Stimulated activated naive CD8-positive, alpha-beta T cell treated with anti-CD3 and anti-CD28 coated beads, Interleukin-15, Interleukin-2, amounts not matched to agents 100 U/mL and 50 U/mL, for 24 hours (primary cell): ENCODE measurements around the gene TLCD5.

ENCODE experiments used
- ATAC-seq: fragments of 150-1000 bp; cut with Tn5 transposase; one replicate; pipeline ENCODE4 v1.10.0; 2021
- DNase-seq: peaks from one replicate; pipeline ENCODE4 v3.0.0; 2021

The TLCD5 gene

DNA sequence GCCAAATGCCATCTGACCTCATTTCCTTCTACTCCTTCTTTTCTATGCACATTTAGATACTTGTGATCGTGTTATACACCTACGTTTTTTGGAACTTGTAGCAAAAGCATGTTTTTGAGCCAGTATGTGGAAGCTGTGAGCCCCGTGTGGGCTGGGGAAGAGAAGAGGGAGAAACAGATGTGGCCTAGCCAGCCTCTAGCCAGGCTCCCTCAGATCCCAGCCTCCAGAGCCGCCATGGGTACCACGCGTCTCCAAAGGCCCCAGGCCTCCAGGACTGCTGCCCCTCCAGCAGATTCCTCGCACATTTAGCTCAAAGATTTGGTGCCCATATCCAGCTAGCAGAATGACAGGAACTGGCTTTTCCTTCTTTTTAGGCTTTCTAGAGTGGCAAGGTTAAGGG, 17.0 kb upstream of the TLCD5 start:
- DNase-seq (no peak), ATAC-seq (no peak)

DNA sequence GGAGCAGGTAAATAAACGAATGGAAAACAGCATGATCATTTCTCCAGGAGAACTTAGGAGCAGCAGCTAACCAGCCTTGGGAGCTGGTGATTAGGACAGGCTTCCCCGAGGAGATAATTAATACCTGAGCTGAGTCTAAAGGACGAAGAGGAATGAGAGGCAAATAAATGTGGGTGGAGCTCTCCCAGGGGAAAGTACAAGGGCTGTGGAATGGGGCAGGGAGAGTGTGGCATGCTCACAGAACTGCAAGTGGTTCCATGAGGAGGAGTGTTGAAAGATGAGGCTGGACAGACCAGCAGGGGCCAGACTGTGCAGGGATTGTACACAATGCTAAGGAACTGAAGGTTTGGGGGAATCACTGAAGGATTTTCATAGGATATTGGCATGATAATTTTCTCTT, 14.2 kb upstream of the TLCD5 start:
- ATAC-seq (no peak), DNase-seq (no peak)

GRCh38 chr11:120314861-120315260, 10.2 kb upstream of the TLCD5 start:
- ATAC-seq: no peak
- no peak for DNase-seq

DNA sequence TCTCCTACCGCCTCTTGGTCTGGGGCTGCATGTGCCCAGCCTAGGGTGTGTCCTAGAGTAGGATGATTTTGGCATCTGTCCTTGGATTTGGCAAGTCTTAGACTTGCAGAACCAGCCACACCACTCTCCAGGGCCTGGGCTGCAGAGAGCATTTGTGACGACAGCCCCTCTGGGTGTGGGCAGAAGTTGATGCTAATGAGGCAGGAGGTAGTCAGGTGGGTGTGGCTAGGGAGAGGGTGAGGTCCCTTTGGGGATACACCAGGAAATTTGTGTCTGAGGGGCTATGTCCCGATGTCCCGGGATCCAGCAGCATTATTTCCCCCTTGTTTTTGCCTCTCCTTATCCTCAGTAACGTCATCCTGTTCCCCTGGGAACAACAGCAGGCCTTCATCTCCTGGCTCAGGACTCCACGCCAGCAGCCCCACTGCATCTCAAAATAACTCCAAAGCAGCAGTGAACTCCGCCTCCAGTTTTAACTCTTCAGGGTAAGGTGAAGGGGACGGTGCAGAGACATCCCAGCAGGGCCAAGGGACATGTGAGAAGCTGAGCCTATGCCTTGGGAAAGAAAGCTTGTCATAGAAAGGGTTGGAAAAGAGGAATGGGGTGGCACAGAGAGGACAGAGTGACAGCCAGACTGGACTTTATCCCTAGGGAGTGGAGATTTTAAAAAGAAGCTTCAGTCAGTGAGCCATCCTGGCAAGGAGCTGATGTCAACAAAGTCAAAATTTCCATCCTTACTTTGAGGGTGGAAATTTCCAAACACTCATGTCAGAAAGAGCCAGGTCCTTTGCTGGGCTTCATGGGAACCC, 8.0 kb upstream of the TLCD5 start:
- ATAC-seq: no peak
- no peak for DNase-seq

DNA sequence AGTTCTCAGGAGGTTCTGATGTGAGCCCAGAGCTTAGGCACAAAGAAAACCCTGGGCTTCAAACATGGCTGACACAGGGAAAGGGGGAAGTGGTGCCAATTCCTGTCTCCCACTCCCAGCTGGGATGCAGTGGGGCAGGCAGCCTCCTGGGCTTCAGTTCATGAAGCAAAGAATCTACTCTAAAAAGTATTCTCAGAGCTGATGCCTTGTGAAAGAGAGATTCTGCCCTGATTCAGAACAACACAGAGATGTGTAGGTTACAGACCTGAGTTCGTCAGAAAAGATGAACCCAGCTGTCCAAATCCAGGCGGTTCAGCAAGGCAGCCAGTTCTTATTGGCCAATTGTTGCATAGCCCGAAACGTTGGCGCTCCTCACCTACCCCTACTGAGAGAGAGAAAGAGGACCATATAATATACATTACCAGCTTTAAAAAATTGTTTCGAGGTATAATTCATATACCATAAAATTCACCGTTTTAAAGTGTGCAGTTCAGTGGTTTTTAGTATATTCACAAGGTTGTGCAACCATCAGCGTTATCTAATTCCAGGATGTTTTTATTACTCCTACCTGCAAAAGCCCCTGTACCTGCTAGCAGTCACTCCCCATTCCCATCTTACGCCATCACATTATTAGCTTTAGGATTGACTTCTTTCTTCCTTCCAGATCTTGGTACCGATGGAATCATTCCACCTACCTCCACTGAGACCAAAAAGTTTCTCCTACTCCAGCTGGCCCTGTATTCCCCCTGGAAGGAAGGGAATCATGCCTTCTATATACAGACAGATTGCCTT, 7.2 kb upstream of the TLCD5 start:
- ATAC-seq: no peak
- no peak for DNase-seq

GRCh38 chr11:120318906-120319305, 6.2 kb upstream of the TLCD5 start:
- no peak for ATAC-seq

DNA sequence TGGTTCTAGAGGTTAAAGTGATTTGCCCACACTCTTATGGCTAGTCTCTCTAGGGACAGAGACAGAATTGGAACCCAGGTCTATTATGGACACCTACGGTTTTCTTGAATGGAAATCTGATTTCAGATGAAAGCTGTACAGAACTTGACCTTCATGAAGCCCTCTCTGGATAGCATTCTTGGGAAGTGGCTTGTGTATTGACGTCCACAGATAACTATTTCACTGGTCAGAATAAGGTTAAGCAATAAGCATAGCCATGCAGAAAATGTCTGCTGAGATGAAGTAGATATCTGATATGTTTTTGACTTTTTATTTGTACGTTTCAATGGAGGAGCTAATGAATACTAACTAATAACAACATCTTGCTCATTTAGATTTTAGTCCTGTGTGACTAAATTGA, 1.1 kb downstream of the TLCD5 start:
- ATAC-seq: no peak
- no peak for DNase-seq

More at GRCh38 chr11:120318906-120319305, 6.2 kb upstream of the TLCD5 start:
- DNase-seq: no peak

DNA sequence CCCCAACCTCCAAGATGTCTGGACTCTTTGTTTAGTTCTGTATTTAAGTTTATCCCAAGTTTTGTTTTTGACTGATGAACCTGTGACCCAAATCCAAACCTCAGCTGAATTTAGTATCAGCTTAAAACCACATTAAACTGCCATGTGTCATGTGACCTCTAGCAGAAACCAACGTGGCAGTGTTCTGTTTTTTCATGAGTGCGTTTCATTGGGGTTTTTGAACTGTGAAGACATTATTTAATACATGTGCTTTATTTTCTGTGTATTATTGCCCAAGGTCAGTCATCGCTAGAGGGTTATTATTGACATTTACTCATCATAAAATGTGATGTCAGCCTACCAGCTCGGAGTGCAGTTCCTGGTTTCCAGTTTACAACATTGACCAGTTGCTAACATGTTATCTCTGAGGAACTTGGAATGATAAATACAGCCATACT, 1.8 kb downstream of the TLCD5 start:
- ATAC-seq (no peak), DNase-seq (no peak)

- DNase-seq: no peak
- no peak for ATAC-seq
These were observed 2.2 kb downstream of the TLCD5 start for GRCh38 chr11:120327311-120327710.

GRCh38 chr11:120329556-120329955, 4.5 kb downstream of the TLCD5 start:
- no peak for ATAC-seq
- DNase-seq: no peak

GRCh38 chr11:120330045-120330444, 4.9 kb downstream of the TLCD5 start:
- no peak for DNase-seq
- ATAC-seq: no peak

GRCh38 chr11:120331301-120331996, 6.3 kb downstream of the TLCD5 start:
- ATAC-seq (no peak), DNase-seq (no peak)

GRCh38 chr11:120332822-120333716, 8.0 kb downstream of the TLCD5 start:
- no peak for ATAC-seq
- DNase-seq: no peak

DNA sequence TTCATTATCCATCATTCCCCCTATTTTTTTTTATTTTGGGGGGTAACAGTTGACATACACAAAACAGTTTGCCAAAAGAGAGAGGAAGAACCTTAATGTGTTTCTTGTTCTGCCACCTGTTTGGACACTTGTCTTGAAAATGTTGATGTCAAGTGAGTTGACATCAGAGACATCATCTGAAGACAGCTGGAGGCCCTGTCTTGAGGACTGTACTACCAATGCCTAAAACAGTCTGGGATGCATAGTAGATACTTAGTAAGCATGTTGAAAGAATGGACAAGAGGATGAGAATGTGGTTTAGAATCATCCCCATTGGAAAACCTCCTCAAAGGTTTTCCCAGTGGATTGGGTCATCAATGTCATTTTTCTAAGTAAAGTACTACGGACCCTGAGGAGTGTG, 8.7 kb downstream of the TLCD5 start:
- ATAC-seq (no peak), DNase-seq (no peak)

DNA sequence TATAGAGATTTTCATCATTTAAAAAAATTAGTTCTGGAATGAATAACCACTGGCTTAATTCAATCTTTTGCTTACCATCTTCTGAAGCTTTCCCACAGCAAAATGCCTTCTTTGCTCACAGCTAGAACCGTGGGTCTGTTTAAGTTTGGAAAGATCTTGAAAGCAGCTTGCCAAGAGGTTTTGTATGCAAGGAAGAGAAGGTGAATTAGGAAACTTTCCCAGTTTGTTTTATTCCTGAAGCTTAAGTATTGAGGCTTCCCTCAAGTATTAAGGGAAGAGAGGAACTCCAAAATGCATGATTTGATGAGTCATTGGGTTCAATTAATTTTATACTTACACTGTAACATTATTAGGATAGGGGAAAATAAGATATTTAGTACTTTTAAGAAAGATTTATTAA, 9.2 kb downstream of the TLCD5 start:
- no peak for DNase-seq
- no peak for ATAC-seq

- ATAC-seq (no peak), DNase-seq (peak; percentile 68)
These were observed 9.9 kb downstream of the TLCD5 start for GRCh38 chr11:120334894-120335462.

GRCh38 chr11:120335556-120335907, 10.4 kb downstream of the TLCD5 start:
- DNase-seq: no peak

GRCh38 chr11:120335908-120336640, 11.0 kb downstream of the TLCD5 start, which contains the start of gene ARHGEF12:
TSS of gene ARHGEF12 (plus strand) at chr11:120336413. CDS start at chr11:120337244, 831 bp downstream.
- DNase-seq: peak; percentile 89
- ATAC-seq: peak; percentile 81

More at GRCh38 chr11:120335556-120335907, 10.4 kb downstream of the TLCD5 start:
- peak; percentile 17 for ATAC-seq

DNA sequence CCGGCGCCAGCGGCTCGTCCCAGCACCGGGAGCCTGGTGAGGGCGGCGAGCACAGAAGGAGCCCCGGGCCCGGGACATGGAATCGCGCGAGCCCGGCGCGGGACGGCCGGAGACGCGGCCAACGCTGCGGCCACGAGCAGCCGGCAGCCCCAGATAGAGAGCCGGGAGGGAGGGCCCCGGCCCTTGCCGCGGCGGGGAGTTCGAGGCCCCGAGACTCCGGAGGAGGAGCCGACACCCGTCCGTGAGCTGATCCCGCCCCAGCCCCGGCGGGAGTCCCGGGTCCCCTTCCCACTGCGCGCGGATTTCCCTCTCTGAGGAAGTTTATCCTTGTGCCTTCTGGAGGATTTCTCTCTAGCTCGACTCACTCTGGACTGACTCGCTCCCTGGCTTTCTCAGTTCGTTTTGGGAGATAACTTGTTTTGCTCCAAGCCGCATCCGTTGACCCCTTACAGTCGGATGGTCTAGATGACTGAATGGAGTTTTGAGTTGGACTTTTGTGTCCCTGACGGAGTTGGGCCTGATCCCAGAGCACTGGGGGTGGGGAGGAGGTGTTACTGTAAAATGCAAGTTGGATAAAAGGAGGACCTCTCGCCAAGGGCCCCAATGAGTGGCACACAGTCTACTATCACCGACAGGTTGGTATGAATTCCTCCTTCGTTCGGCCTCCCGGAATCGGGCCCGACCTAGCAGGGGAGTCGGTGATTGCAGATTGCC, 11.7 kb downstream of the TLCD5 start:
- DNase-seq (peak; percentile 54), ATAC-seq (peak; percentile 10)
